HS-5 (cell line): Measurements from ENCODE around the gene GLCCI1.

Experiments used
- DNase-seq: peaks from one replicate; pipeline ENCODE4 v3.0.0-alpha.2; 2012; ENCODE audit warnings: low read depth

Gene GLCCI1

DNA sequence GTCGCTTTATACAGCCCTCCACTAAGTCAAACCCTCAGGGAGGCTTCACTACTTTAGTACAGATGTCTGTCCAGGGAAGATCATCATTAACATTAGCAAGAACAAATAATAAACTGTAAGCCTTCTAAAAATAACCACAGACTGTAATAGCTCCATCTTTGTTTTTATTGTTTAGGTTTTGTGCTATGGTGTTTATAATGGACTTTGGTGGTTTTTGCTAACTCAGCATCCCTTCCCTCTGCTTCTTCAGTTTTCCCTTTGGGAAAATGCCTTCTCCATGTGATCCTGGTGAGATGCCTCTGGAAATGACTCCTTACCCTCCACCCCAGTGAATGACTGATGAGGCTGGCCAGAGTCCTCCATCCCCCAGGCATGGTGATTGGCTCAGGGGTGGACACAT, 162.1 kb downstream of the GLCCI1 start:
- no peak for DNase-seq

DNA sequence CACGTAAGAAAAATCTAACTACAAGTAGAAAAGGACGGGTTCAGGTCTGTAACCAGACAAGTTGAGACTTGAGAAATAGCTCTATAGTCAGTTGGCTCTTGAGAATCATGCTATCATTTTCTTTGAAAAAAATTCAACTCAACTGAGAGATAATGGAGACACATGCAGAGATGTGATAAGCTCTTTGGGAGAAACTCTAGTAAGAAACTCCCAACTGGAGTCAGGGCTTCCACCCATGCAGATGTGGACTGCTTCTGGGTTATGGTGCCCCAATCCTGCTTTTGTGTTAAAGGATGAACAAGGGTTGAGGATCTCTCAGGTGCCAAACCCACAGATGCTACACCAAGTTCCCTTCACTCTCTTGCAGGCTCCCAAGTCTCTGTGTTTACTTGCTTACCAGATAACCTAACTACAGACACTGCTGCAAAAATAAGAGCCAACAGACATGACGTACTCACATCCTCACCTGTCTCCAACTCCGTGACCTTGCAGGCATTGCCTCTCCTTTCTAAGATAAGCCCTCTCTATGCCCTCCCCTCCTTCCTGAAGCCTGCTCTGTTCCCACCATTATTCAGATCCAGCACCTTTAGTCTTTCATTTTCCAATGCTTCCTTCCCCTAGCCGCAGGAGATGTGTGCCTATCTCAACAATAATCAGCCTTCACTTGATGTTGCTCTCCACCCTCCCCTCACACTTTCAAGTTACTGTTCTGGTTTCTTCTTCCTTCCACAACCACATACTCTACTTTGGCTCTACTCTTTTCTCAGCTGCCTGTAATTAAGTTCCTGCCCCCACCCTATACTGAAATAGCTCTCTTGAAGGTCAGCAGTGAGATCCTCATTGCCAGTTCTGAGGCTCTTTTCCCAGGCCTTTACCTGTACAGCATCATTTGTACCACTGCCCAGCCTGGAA, 163.4 kb downstream of the GLCCI1 start:
- no peak for DNase-seq

DNA sequence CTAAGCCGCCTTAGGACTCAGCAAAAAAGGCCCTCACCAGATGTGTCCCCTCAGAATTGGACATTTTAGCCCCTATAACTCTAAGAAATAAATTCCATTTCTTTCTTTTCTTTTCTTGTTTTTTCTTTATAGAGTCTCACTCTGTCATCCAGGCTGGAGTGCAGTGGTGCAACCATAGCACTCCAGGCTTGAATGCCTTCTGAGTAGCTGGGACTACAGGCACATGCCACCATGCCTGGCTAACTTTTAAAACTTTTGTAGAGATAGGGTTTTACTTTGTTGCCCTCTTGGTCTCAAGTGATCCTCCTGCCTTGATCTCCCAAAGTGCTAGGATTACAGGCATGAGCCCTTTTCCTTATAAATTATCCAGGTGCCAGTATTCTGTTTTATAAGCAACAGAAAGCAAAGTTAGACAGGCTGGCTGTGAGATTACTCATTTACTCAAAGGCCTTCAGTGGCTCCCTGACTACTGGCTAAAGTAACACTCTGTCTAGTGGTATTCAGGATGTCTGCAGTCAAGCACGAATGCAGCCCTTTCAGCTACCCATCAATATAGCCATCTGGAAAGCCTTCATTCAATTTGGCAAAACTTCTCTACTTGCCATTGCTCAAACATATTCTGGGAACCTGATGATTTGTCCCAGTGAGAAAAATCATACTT, 164.7 kb downstream of the GLCCI1 start:
- DNase-seq, result no peak

DNA sequence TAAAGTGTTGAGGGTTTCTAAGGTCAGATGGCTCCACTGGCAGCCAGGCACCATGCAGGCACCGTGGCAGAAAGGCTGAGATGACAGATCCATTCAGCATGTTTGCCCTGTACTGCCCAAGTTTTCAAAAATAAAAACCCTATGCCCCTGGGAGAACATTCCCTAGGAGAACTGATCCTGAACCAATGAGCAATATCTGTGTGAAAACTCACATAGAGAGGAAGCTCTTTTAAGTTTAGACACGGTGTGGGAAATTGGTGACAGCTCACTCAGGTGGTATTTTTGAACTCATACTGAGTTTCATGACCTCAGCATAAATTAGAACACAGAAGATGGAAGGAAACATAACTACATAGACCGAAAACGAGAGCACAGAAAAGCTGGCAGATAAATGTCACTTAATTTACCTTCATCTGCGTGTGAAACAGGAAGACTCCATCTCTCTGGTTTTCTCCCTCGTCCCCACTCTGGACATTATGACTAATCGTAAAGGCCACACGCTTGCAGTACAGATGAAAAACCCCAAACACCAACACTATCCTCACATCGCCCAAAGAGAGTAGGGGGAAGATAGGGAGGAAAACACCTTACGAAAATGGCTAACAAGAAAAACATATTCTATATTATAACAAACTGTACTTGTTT, 165.6 kb downstream of the GLCCI1 start:
- no peak for DNase-seq

DNA sequence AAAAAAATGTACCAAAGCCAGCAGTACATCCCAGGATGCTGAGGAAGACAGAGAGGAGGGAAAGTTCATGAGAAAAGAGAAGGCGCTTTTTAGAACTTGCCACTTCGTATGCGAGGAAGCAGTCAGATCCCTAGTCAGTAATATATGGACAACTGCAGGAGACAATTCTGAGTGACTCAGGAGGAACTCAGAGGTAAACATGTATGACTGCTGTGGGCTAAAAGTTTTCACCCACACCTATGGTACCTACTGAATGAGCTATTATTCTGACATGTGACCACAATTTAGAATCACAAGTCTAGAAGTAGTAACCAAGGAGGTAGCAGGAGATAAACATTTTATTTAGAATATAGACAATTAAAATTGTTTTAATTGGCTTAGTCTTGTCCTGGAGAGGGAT, 166.8 kb downstream of the GLCCI1 start:
- no peak for DNase-seq

DNA sequence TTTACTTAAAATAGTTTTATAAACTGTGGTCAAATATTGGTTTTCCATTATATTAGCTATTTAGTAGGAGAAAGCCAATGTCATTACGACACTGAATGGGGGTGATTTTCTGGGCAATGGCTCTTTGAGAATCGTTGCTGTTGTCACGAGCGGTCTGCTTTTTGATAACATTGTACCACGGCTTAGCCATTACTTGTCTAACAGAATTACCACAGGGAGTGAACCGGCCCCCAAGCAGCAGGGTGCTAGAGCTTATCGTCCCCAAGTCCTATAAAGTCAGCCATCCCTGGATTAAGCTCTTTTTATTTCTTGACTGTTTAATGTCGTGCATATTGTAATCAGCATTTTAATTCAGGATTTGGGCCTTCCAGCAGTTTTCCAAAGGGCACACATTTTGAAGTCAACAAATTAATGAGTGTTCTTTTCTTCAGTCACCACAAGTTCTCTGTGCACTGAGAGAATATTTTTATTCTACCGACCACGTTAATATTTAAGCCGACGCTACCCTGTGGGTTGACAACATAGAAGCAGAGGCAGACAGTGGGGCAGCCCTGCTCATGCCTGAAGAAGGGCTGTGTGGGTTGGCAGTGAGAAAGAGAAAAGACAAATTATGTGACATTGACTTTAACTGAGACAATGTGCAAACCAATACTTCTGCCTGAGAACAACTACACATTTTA, 167.6 kb downstream of the GLCCI1 start:
- DNase-seq, result no peak
